Neural cell (in vitro differentiated cells): ENCODE measurements around the gene PPP1CA. TPM values are rescaled to one million over a fixed set of nuclear protein-coding genes. Genes with fewer than 3 reads are reported as not detected.

ENCODE experiments used
- H2AFZ ChIP-seq: fragments of 200-600, 300-800 bp; sonication (generic), shearing (Covaris generic); 2 replicates; pipeline ENCODE4 v1.6.0; 2014; ENCODE audit warnings: low read depth, mild to moderate bottlenecking, antibody characterized with exemption, low read length, moderate library complexity
- H3F3A ChIP-seq: fragments of 200-600 bp; shearing (Covaris generic); 2 replicates; pipeline ENCODE4 v1.6.1; 2016; ENCODE audit warnings: mild to moderate bottlenecking, moderate library complexity, mixed read lengths, antibody characterized with exemption, low read length; ENCODE audit not compliant: insufficient read depth, poor library complexity, severe bottlenecking
- H3K27ac ChIP-seq: fragments of 200-600, 300-800 bp; sonication (generic), shearing (Covaris generic); 2 replicates; pipeline ENCODE4 v1.5.1; 2014; ENCODE audit warnings: mild to moderate bottlenecking, low read length, moderate library complexity
- H3K27me3 ChIP-seq: fragments of 300-800, 200-600 bp; sonication (generic), shearing (Covaris generic); 2 replicates; pipeline ENCODE4 v1.6.0; 2014; ENCODE audit warnings: mild to moderate bottlenecking, low read depth, low read length, moderate library complexity; ENCODE audit not compliant: insufficient read depth
- H3K36me3 ChIP-seq: fragments of 300-800, 200-600 bp; sonication (generic), shearing (Covaris generic); 2 replicates; pipeline ENCODE4 v1.5.1; 2014; ENCODE audit warnings: mild to moderate bottlenecking, antibody characterized with exemption, low read length, moderate library complexity; ENCODE audit not compliant: insufficient read depth
- H3K4me2 ChIP-seq: fragments of 300-800, 200-600 bp; sonication (generic), shearing (Covaris generic); 2 replicates; pipeline ENCODE4 v1.6.0; 2014; ENCODE audit warnings: mild to moderate bottlenecking, low read length
- H3K4me3 ChIP-seq: fragments of 300-800, 200-600 bp; sonication (generic), shearing (Covaris generic); 2 replicates; pipeline ENCODE4 v1.5.1; 2014; ENCODE audit warnings: mild to moderate bottlenecking, low read length, moderate library complexity
- H3K79me2 ChIP-seq: fragments of 200-600 bp; shearing (Covaris generic); replicated peaks from 2 replicates; pipeline ENCODE4 v1.6.0; 2014; ENCODE audit warnings: mild to moderate bottlenecking, low read length, moderate library complexity; ENCODE audit not compliant: insufficient read depth
- H3K9ac ChIP-seq: fragments of 300-800, 200-600 bp; sonication (generic), shearing (Covaris generic); 2 replicates; pipeline ENCODE4 v1.6.1; 2016; ENCODE audit warnings: mild to moderate bottlenecking, low read length, mixed read lengths
- H3K9me2 ChIP-seq: fragments of 200-600 bp; shearing (Covaris generic); 2 replicates; pipeline ENCODE4 v1.6.1; 2016; ENCODE audit warnings: mild to moderate bottlenecking, low read length, mixed read lengths; ENCODE audit not compliant: insufficient read depth
- H3K9me3 ChIP-seq: fragments of 200-600, 300-800 bp; sonication (generic), shearing (Covaris generic); 2 replicates; pipeline ENCODE4 v1.6.1; 2016; ENCODE audit warnings: mild to moderate bottlenecking, mixed run types, low read length, moderate library complexity, mixed read lengths
- H4K20me1 ChIP-seq: fragments of 200-600 bp; shearing (Covaris generic); 2 replicates; pipeline ENCODE4 v1.6.1; 2016; ENCODE audit warnings: mild to moderate bottlenecking, mixed run types; ENCODE audit not compliant: insufficient read depth
- EP300 ChIP-seq: fragments of 450-650 bp; conservative IDR thresholded peaks from 2 replicates; pipeline ENCODE4 v1.6.1; 2014; ENCODE audit warnings: antibody characterized with exemption, mild to moderate bottlenecking, moderate library complexity; ENCODE audit not compliant: poor library complexity, severe bottlenecking
- EZH2 ChIP-seq: fragments of 200-600, 300-800 bp; shearing (Covaris generic), sonication (generic); IDR thresholded peaks from 2 replicates; pipeline ENCODE4 v1.6.1; 2014; ENCODE audit warnings: antibody characterized with exemption, low read length, borderline replicate concordance, mild to moderate bottlenecking; ENCODE audit not compliant: insufficient read depth, poor library complexity, severe bottlenecking
- MXI1 ChIP-seq: fragments of 450-650 bp; conservative IDR thresholded peaks from 2 replicates; pipeline ENCODE4 v1.6.1; 2014; ENCODE audit warnings: antibody characterized with exemption, mild to moderate bottlenecking; ENCODE audit not compliant: poor library complexity, severe bottlenecking
- POLR2AphosphoS5 ChIP-seq: IDR thresholded peaks from 2 replicates; pipeline ENCODE4 v1.6.1; 2012
- RAD21 ChIP-seq: fragments of 450-650 bp; conservative IDR thresholded peaks from 2 replicates; pipeline ENCODE4 v1.6.1; 2014; ENCODE audit warnings: antibody characterized with exemption, mild to moderate bottlenecking, moderate library complexity
- SMC3 ChIP-seq: fragments of 450-650 bp; conservative IDR thresholded peaks from 2 replicates; pipeline ENCODE4 v1.6.1; 2014; ENCODE audit warnings: antibody characterized with exemption, mild to moderate bottlenecking, moderate library complexity; ENCODE audit not compliant: poor library complexity
- TAF1 ChIP-seq: IDR thresholded peaks from 2 replicates; pipeline ENCODE4 v1.6.1; 2012; ENCODE audit warnings: low read depth
- polyA plus RNA-seq: library from polyadenylated mRNA; depleted of rRNA; stranded (reverse); fragments of >200 nt; gene quantifications from 2 replicates; pipeline ENCODE4 v1.2.3, GENCODE V29; 2014
- TF ChIP-seq, protein P1 (sequence below): fragments of 450-650 bp; IDR thresholded peaks from 2 replicates; pipeline ENCODE4 v1.5.1; 2014; ENCODE audit warnings: antibody characterized with exemption, mild to moderate bottlenecking, moderate library complexity; ENCODE audit not compliant: poor library complexity, severe bottlenecking
- TF ChIP-seq, protein P2 (sequence below): IDR thresholded peaks from 2 replicates; pipeline ENCODE4 v1.6.1; 2012; ENCODE audit warnings: borderline replicate concordance

The PPP1CA gene
- polyA plus RNA-seq, 1 donor from 2014 or later, result 106 TPM

DNA sequence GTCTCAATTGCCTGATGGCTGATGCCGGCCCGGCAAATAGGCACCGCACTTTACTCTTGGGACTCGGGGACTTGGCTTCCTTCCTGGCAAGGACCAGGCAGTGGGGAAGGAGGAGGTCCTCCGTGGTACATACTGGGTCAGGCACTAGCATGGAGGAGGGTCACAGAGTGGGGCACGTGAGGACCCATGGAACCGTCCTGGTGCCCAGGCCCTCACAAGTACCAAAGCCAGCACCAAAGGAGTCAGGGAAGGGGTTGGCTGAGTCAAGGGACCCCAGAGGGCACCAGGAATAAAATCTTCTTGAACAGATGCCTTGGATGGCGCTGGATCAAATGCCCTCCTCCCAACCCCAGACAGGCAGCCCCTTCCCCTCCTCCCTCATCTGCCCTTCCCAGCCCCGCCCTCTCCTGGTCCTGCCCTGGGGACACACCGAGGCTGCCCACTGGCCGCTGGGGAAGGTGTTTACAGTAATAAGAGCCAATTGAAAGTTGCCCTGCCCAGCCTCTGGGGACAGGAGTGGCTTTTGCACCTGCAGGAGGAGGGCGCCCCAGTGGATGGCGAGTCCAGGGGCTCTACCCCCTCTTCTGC is 8.2 kb upstream of the PPP1CA start:
- no peaks in the 10 kb centered on the region for H3K36me3 ChIP-seq
- no peaks in the 10 kb centered on the region for H4K20me1 ChIP-seq
- H3K27ac ChIP-seq, result no peak overlapping the region
- no peaks in the 10 kb centered on the region for H3K79me2 ChIP-seq
- no peak for TF ChIP-seq EZH2
- TF ChIP-seq, protein P1, sequence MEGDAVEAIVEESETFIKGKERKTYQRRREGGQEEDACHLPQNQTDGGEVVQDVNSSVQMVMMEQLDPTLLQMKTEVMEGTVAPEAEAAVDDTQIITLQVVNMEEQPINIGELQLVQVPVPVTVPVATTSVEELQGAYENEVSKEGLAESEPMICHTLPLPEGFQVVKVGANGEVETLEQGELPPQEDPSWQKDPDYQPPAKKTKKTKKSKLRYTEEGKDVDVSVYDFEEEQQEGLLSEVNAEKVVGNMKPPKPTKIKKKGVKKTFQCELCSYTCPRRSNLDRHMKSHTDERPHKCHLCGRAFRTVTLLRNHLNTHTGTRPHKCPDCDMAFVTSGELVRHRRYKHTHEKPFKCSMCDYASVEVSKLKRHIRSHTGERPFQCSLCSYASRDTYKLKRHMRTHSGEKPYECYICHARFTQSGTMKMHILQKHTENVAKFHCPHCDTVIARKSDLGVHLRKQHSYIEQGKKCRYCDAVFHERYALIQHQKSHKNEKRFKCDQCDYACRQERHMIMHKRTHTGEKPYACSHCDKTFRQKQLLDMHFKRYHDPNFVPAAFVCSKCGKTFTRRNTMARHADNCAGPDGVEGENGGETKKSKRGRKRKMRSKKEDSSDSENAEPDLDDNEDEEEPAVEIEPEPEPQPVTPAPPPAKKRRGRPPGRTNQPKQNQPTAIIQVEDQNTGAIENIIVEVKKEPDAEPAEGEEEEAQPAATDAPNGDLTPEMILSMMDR, result no peak
- TF ChIP-seq RAD21, result no peak
- TF ChIP-seq MXI1, result no peak
- no peak for TF ChIP-seq SMC3
- TF ChIP-seq TAF1, result no peak
- H2AFZ ChIP-seq, result no peak overlapping the region
- no peaks in the 10 kb centered on the region for H3K9me2 ChIP-seq
- no peak overlapping the region for H3K4me2 ChIP-seq
- no peaks in the 10 kb centered on the region for H3F3A ChIP-seq
- H3K9me3 ChIP-seq, result no peaks in the 10 kb centered on the region
- peaks cover 5% of the 10 kb centered on the region for H3K27me3 ChIP-seq
- no peak overlapping the region for H3K9ac ChIP-seq
- H3K4me3 ChIP-seq, result no peak overlapping the region

DNA sequence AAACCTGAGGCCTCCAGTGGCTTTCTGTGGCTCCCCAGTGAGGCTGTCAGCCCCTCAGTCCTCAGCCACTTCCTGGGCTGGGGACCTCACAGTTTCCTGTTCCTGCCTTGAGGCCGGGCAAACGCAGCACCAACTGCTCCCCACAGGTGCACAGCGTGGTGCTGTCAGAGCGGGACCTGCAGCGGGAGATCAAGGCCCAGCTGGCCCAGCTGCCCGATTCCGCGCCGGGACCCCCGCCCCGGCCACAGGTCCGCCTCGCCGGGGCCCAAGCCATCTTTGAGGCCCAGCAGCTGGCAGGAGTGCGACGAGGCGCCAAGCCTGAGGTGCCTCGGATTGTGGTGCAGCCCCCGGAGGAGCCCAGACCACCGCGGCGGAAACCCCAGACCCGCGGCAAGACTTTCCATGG is 7.6 kb upstream of the PPP1CA start:
- no peaks in the 10 kb centered on the region for H3K79me2 ChIP-seq
- no peak overlapping the region for H2AFZ ChIP-seq
- H3K4me2 ChIP-seq, result no peak overlapping the region
- H3K9ac ChIP-seq, result no peak overlapping the region
- H3K36me3 ChIP-seq, result no peaks in the 10 kb centered on the region
- H3K9me3 ChIP-seq, result no peaks in the 10 kb centered on the region
- no peaks in the 10 kb centered on the region for H4K20me1 ChIP-seq
- no peaks in the 10 kb centered on the region for H3K27me3 ChIP-seq
- TF ChIP-seq MXI1 (no peak), EP300 (no peak), SMC3 (no peak), EZH2 (no peak), TAF1 (no peak), RAD21 (no peak), POLR2AphosphoS5 (no peak)
- TF ChIP-seq, protein P2, sequence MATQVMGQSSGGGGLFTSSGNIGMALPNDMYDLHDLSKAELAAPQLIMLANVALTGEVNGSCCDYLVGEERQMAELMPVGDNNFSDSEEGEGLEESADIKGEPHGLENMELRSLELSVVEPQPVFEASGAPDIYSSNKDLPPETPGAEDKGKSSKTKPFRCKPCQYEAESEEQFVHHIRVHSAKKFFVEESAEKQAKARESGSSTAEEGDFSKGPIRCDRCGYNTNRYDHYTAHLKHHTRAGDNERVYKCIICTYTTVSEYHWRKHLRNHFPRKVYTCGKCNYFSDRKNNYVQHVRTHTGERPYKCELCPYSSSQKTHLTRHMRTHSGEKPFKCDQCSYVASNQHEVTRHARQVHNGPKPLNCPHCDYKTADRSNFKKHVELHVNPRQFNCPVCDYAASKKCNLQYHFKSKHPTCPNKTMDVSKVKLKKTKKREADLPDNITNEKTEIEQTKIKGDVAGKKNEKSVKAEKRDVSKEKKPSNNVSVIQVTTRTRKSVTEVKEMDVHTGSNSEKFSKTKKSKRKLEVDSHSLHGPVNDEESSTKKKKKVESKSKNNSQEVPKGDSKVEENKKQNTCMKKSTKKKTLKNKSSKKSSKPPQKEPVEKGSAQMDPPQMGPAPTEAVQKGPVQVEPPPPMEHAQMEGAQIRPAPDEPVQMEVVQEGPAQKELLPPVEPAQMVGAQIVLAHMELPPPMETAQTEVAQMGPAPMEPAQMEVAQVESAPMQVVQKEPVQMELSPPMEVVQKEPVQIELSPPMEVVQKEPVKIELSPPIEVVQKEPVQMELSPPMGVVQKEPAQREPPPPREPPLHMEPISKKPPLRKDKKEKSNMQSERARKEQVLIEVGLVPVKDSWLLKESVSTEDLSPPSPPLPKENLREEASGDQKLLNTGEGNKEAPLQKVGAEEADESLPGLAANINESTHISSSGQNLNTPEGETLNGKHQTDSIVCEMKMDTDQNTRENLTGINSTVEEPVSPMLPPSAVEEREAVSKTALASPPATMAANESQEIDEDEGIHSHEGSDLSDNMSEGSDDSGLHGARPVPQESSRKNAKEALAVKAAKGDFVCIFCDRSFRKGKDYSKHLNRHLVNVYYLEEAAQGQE, result no peak
- TF ChIP-seq, protein P1, result no peak
- no peaks in the 10 kb centered on the region for H3F3A ChIP-seq
- H3K27ac ChIP-seq, result no peak overlapping the region
- H3K9me2 ChIP-seq, result no peaks in the 10 kb centered on the region
- H3K4me3 ChIP-seq, result no peak overlapping the region
